Mesenchymal stem cell (in vitro differentiated cells and primary cell): ENCODE data around the gene TLX1.

Source experiments
- DNase-seq: peaks from one replicate; pipeline ENCODE4 v3.0.0-alpha.2; 2013
- H2AFZ ChIP-seq: one replicate; pipeline ENCODE4 v1.6.1; 2013; ENCODE audit warnings: low read depth, mild to moderate bottlenecking, control low read depth, inconsistent platforms, low read length, moderate library complexity
- H2AK5ac ChIP-seq: 2 replicates; pipeline ENCODE4 v1.6.1; 2013; ENCODE audit warnings: low read length, moderate library complexity, mild to moderate bottlenecking, inconsistent platforms; ENCODE audit not compliant: severe bottlenecking
- H2BK120ac ChIP-seq: one replicate; pipeline ENCODE4 v1.6.1; 2013; ENCODE audit warnings: low read depth, mild to moderate bottlenecking, inconsistent platforms, low read length, moderate library complexity
- H2BK12ac ChIP-seq, 2 experiments: one replicate each; pipeline ENCODE4 v1.6.1; 2013; ENCODE audit warnings: inconsistent platforms in 2 of 2, low read length in 2 of 2, mild to moderate bottlenecking in 2 of 2, moderate library complexity in 2 of 2, control low read depth in 1 of 2
- H2BK15ac ChIP-seq: one replicate; pipeline ENCODE4 v1.6.1; 2013; ENCODE audit warnings: mild to moderate bottlenecking, low read depth, inconsistent platforms; ENCODE audit not compliant: poor library complexity, severe bottlenecking
- H2BK5ac ChIP-seq: 2 replicates; pipeline ENCODE4 v1.6.1; 2013; ENCODE audit warnings: low read depth, mild to moderate bottlenecking, low read length, control low read depth, inconsistent platforms; ENCODE audit not compliant: poor library complexity, severe bottlenecking
- H3K14ac ChIP-seq, 2 experiments: one replicate each; pipeline ENCODE4 v1.6.1; 2013; ENCODE audit warnings: inconsistent platforms in 2 of 2, low read length in 2 of 2, control low read depth in 1 of 2, mild to moderate bottlenecking in 1 of 2, moderate library complexity in 1 of 2
- H3K18ac ChIP-seq, 2 experiments: one replicate each; pipeline ENCODE4 v1.6.1; 2013; ENCODE audit warnings: inconsistent platforms in 2 of 2, low read length in 2 of 2, control low read depth in 1 of 2, low read depth in 1 of 2, mild to moderate bottlenecking in 1 of 2
- H3K23ac ChIP-seq, 2 experiments: one replicate each; pipeline ENCODE4 v1.6.1; 2013; ENCODE audit warnings: inconsistent platforms in 2 of 2, low read length in 2 of 2, mild to moderate bottlenecking in 2 of 2, moderate library complexity in 2 of 2, control low read depth in 1 of 2
- H3K27ac ChIP-seq: 2 replicates; pipeline ENCODE4 v1.5.1; 2013; ENCODE audit warnings: mild to moderate bottlenecking, moderate library complexity, low read length, control low read depth, inconsistent platforms; ENCODE audit not compliant: poor library complexity, severe bottlenecking
- H3K27me3 ChIP-seq, 2 experiments: 2 replicates each; pipeline versions ENCODE4 v1.6.1 to v1.7.0; 2013; ENCODE audit warnings: low read length in 2 of 2, mild to moderate bottlenecking in 2 of 2, moderate library complexity in 2 of 2, control low read depth in 1 of 2, inconsistent platforms in 1 of 2; ENCODE audit not compliant: control insufficient read depth in 1 of 2, insufficient read depth in 1 of 2
- H3K36me3 ChIP-seq, 2 experiments: 2 replicates each; pipeline versions ENCODE4 v1.6.1 to v1.7.0; 2013; ENCODE audit warnings: low read length in 2 of 2, control low read depth in 1 of 2, inconsistent platforms in 1 of 2, low read depth in 1 of 2, mild to moderate bottlenecking in 1 of 2; ENCODE audit not compliant: insufficient read depth in 2 of 2, control insufficient read depth in 1 of 2
- H3K4ac ChIP-seq, 2 experiments: one replicate each; pipeline ENCODE4 v1.6.1; 2013; ENCODE audit warnings: inconsistent platforms in 2 of 2, low read length in 2 of 2, mild to moderate bottlenecking in 2 of 2, moderate library complexity in 2 of 2, control low read depth in 1 of 2, low read depth in 1 of 2
- H3K4me1 ChIP-seq: 2 replicates; pipeline ENCODE4 v1.6.1; 2013; ENCODE audit warnings: low read depth, low read length, control low read depth; ENCODE audit not compliant: control insufficient read depth, insufficient read depth
- H3K4me2 ChIP-seq: 2 replicates; pipeline ENCODE4 v1.6.1; 2013; ENCODE audit warnings: low read length, mild to moderate bottlenecking, inconsistent platforms; ENCODE audit not compliant: poor library complexity, severe bottlenecking
- H3K4me3 ChIP-seq, 2 experiments: 2 replicates each; pipeline versions ENCODE4 v1.5.1 to v1.7.0; 2013; ENCODE audit warnings: low read length in 2 of 2, mild to moderate bottlenecking in 2 of 2, control low read depth in 1 of 2, low read depth in 1 of 2; ENCODE audit not compliant: insufficient read depth in 1 of 2
- H3K79me1 ChIP-seq: replicated peaks from 2 replicates; pipeline ENCODE4 v1.6.1; 2013; ENCODE audit warnings: mild to moderate bottlenecking, control low read depth, low read length, inconsistent platforms; ENCODE audit not compliant: poor library complexity, severe bottlenecking
- H3K9ac ChIP-seq: 2 replicates; pipeline ENCODE4 v1.7.0; 2013; ENCODE audit warnings: mild to moderate bottlenecking, low read length, moderate library complexity
- H3K9me3 ChIP-seq: 2 replicates; pipeline ENCODE4 v1.7.0; 2013; ENCODE audit warnings: mild to moderate bottlenecking, low read length; ENCODE audit not compliant: control insufficient read depth
- H4K8ac ChIP-seq: one replicate; pipeline ENCODE4 v1.6.1; 2013; ENCODE audit warnings: inconsistent platforms, mild to moderate bottlenecking, low read length, moderate library complexity
- H4K91ac ChIP-seq: one replicate; pipeline ENCODE4 v1.6.1; 2013; ENCODE audit warnings: mild to moderate bottlenecking, low read length, inconsistent platforms
- WGBS: methylation state at CpG from one replicate; pipeline ENCODE4 v1.1.7; 2013; ENCODE audit warnings: mixed read lengths; 5-methylcytosine and 5-hydroxymethylcytosine counted together

The TLX1 gene

GRCh38 chr10:101176577-101176976 is 45.5 kb downstream of the TLX1 start:
- peaks cover 11% of the 10 kb centered on the region for H3K9me3 ChIP-seq
- no peak overlapping the region for H2BK15ac ChIP-seq
- H2AK5ac ChIP-seq = no peak overlapping the region
- no peak overlapping the region for H2BK5ac ChIP-seq
- no peak overlapping the region for H3K14ac ChIP-seq
- no peak overlapping the region for H4K8ac ChIP-seq
- H3K4me3 ChIP-seq = no peak overlapping the region
- H2BK120ac ChIP-seq = no peak overlapping the region
- no peaks in the 10 kb centered on the region for H3K36me3 ChIP-seq
- no peak overlapping the region for H2BK12ac ChIP-seq
- 56% methylated on average over 4 of the region's 4 CpGs for WGBS
- H3K4ac ChIP-seq = no peak overlapping the region
- no peaks in the 10 kb centered on the region for H3K4me1 ChIP-seq
- no peak overlapping the region for H3K9ac ChIP-seq
- no peak for DNase-seq
- H2AFZ ChIP-seq = no peak overlapping the region
- no peaks in the 10 kb centered on the region for H3K79me1 ChIP-seq
- H3K23ac ChIP-seq = no peak overlapping the region
- H4K91ac ChIP-seq = no peak overlapping the region
- no peak overlapping the region for H3K27ac ChIP-seq
- H3K27me3 ChIP-seq = peaks cover 14 to 39% of the 10 kb centered on the region in 2 experiments
- H3K4me2 ChIP-seq = no peak overlapping the region
- H3K18ac ChIP-seq = no peak overlapping the region

GRCh38 chr10:101182936-101183335 is 51.8 kb downstream of the TLX1 start:
- whole genome bisulfite sequencing = 100% methylated on average over 1 of the region's 2 CpGs
- no peak overlapping the region for H2BK120ac ChIP-seq
- peaks cover 41 to 50% of the 10 kb centered on the region in 2 experiments for H3K27me3 ChIP-seq
- no peak overlapping the region for H3K4me2 ChIP-seq
- H2BK12ac ChIP-seq = no peak overlapping the region
- no peak overlapping the region for H3K23ac ChIP-seq
- H3K4ac ChIP-seq = no peak overlapping the region
- no peak overlapping the region for H4K91ac ChIP-seq
- no peak overlapping the region for H3K9ac ChIP-seq
- H2BK5ac ChIP-seq = no peak overlapping the region
- no peaks in the 10 kb centered on the region for H3K4me1 ChIP-seq
- H3K79me1 ChIP-seq = no peaks in the 10 kb centered on the region
- no peak overlapping the region for H3K27ac ChIP-seq
- no peak overlapping the region for H2BK15ac ChIP-seq
- H2AFZ ChIP-seq = no peak overlapping the region
- H3K9me3 ChIP-seq = no peaks in the 10 kb centered on the region
- H3K4me3 ChIP-seq = no peak overlapping the region
- H3K14ac ChIP-seq = no peak overlapping the region
- H3K18ac ChIP-seq = no peak overlapping the region
- H2AK5ac ChIP-seq = no peak overlapping the region
- DNase-seq = no peak
- no peak overlapping the region for H4K8ac ChIP-seq
- no peaks in the 10 kb centered on the region for H3K36me3 ChIP-seq

GRCh38 chr10:101183458-101184183 is 52.5 kb downstream of the TLX1 start:
- H3K4me1 ChIP-seq = no peaks in the 10 kb centered on the region
- no peak overlapping the region for H2BK15ac ChIP-seq
- H3K14ac ChIP-seq = no peak overlapping the region
- H3K27me3 ChIP-seq = peaks cover 41 to 46% of the 10 kb centered on the region in 2 experiments
- H2AK5ac ChIP-seq = no peak overlapping the region
- H2BK12ac ChIP-seq = no peak overlapping the region
- H2BK120ac ChIP-seq = no peak overlapping the region
- no peak overlapping the region for H3K4me3 ChIP-seq
- H2AFZ ChIP-seq = no peak overlapping the region
- no peak overlapping the region for H3K23ac ChIP-seq
- H4K91ac ChIP-seq = no peak overlapping the region
- 66% methylated on average over 6 of the region's 6 CpGs for WGBS
- H3K4me2 ChIP-seq = no peak overlapping the region
- no peak overlapping the region for H3K9ac ChIP-seq
- no peaks in the 10 kb centered on the region for H3K9me3 ChIP-seq
- no peak for DNase-seq
- no peaks in the 10 kb centered on the region for H3K36me3 ChIP-seq
- H3K79me1 ChIP-seq = no peaks in the 10 kb centered on the region
- H2BK5ac ChIP-seq = no peak overlapping the region
- no peak overlapping the region for H3K4ac ChIP-seq
- H4K8ac ChIP-seq = no peak overlapping the region
- no peak overlapping the region for H3K27ac ChIP-seq
- no peak overlapping the region for H3K18ac ChIP-seq
